Neural progenitor cell (in vitro differentiated cells): ENCODE data around the gene FAM83F. TPM values are rescaled to one million over a fixed set of nuclear protein-coding genes. Genes with fewer than 3 reads are reported as not detected.

Experiments used
- DNase-seq: peaks from one replicate; pipeline ENCODE4 v3.0.0-alpha.2; 2016; ENCODE audit warnings: low spot score
- H2AFZ ChIP-seq: fragments of 200-600 bp; sonication (generic); replicated peaks from 2 replicates; pipeline ENCODE4 v1.6.1; 2016; ENCODE audit warnings: antibody characterized with exemption
- H3F3A ChIP-seq: fragments of 200-600 bp; sonication (generic); 2 replicates; pipeline ENCODE4 v1.6.1; 2016; ENCODE audit warnings: antibody characterized with exemption, low read depth
- H3K27ac ChIP-seq: fragments of 200-600 bp; sonication (generic); 2 replicates; pipeline ENCODE4 v1.5.1; 2016; ENCODE audit warnings: mild to moderate bottlenecking
- H3K27me3 ChIP-seq: fragments of 200-600 bp; sonication (generic); 2 replicates; pipeline ENCODE4 v1.6.1; 2016; ENCODE audit warnings: mild to moderate bottlenecking, moderate library complexity
- H3K36me3 ChIP-seq: fragments of 200-600 bp; sonication (generic); 2 replicates; pipeline ENCODE4 v1.5.1; 2016
- H3K4me1 ChIP-seq: fragments of 200-600 bp; sonication (generic); 2 replicates; pipeline ENCODE4 v1.6.1; 2016; ENCODE audit warnings: mixed run types
- H3K4me2 ChIP-seq: fragments of 200-600 bp; sonication (generic); 2 replicates; pipeline ENCODE4 v1.6.1; 2016
- H3K4me3 ChIP-seq: fragments of 200-600 bp; sonication (generic); 2 replicates; pipeline ENCODE4 v1.5.1; 2016
- H3K79me2 ChIP-seq: fragments of 200-600 bp; sonication (generic); 2 replicates; pipeline ENCODE4 v1.6.1; 2016; ENCODE audit warnings: low read depth
- H3K9ac ChIP-seq: fragments of 200-600 bp; sonication (generic); 2 replicates; pipeline ENCODE4 v1.6.1; 2016
- H3K9me3 ChIP-seq: fragments of 200-600 bp; sonication (generic); 2 replicates; pipeline ENCODE4 v1.5.1; 2016; ENCODE audit warnings: low read depth
- H4K20me1 ChIP-seq: fragments of 200-600 bp; sonication (generic); 2 replicates; pipeline ENCODE4 v1.6.1; 2016; ENCODE audit warnings: low read depth
- H3K27ac Mint-ChIP-seq: 3 replicates; pipeline ENCODE4 v1.8.0; 2021; ENCODE audit warnings: mixed read lengths
- H3K27me3 Mint-ChIP-seq: 2 replicates; pipeline ENCODE4 v1.8.0; 2022; ENCODE audit warnings: low read depth, mild to moderate bottlenecking, inconsistent platforms, moderate library complexity, mixed read lengths; ENCODE audit not compliant: insufficient read depth
- H3K36me3 Mint-ChIP-seq: 3 replicates; pipeline ENCODE4 v1.8.0; 2021; ENCODE audit warnings: mixed read lengths
- H3K4me1 Mint-ChIP-seq: 3 replicates; pipeline ENCODE4 v1.8.0; 2021; ENCODE audit warnings: mixed read lengths
- H3K4me3 Mint-ChIP-seq: 3 replicates; pipeline ENCODE4 v1.8.0; 2021; ENCODE audit warnings: mild to moderate bottlenecking, moderate library complexity, mixed read lengths
- H3K9me3 Mint-ChIP-seq: 3 replicates; pipeline ENCODE4 v1.8.0; 2020; ENCODE audit warnings: mixed read lengths
- EZH2 ChIP-seq: fragments of 200-600 bp; sonication (generic); IDR thresholded peaks from 2 replicates; pipeline ENCODE4 v1.6.1; 2017; ENCODE audit warnings: antibody characterized with exemption, mild to moderate bottlenecking, moderate library complexity
- EZH2phosphoT487 ChIP-seq: fragments of 200-600 bp; sonication (generic); IDR thresholded peaks from 2 replicates; pipeline ENCODE4 v1.6.1; 2017; ENCODE audit warnings: antibody characterized with exemption
- total RNA-seq: library from RNA; depleted of rRNA; stranded (reverse); fragments of >200 nt; gene quantifications from 2 replicates; pipeline ENCODE4 v1.2.3, GENCODE V29; 2015; ENCODE audit warnings: low replicate concordance
- TF ChIP-seq, protein P1 (sequence below): fragments of 200-600 bp; sonication (generic); IDR thresholded peaks from 2 replicates; pipeline ENCODE4 v1.5.1; 2017; ENCODE audit warnings: antibody characterized with exemption, mild to moderate bottlenecking

Gene FAM83F
- total RNA-seq, 1 donor from 2014 or later, result 0.09 TPM

DNA sequence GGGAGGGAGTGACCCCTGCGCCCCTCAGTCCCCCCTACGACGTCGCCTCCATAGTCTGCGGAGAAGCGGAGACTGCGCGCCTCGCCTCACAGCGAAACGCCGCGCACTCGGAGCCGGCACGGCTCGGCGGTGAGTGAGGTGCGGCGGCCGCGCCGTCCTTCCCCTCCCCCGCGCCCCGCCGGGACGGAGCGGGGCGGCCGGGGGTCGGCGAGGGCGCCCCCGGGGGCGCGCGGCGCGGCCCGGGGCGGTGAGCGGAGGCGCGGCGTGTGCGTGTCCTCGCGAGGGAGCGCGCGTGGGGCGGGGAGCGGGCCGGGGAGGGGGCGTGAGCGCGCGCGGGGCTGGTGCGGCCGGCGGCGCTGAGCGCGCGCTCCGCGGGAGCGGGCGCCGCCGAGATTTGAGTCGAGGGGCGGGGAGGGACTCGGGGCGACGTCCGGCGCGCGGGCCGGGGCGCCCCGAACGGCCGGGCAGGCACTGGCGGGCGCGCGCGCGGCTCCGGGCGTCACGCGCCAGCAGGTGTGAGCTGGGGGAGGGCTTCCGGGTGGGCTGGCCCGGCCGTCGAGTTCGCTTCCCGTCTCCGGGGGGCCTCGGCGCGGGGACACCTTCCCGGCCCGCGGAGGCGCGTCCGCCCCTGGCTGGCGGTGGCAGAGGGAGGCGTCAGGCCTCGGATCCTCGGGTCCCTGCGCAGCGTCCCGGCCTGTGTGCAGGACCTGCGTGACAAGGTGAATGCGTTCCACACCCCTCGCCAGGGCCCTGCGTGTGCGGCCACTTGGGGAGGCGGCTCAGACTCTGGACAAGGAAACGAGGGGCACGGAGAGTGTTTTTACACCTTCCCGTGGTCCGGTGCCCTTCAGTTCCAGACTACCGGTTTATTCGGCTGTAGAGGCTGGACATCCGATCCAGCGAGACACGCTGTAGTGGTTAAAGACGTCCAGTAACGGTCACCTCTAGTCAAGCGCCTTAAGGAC is 50.4 kb downstream of the FAM83F start:
- H2AFZ ChIP-seq, result peak overlapping the region; percentile 89
- H3K4me1 ChIP-seq, result peaks cover 7% of the 10 kb centered on the region
- peak overlapping the region; percentile 79 for H3K4me3 ChIP-seq
- H3F3A ChIP-seq, result peaks cover 13% of the 10 kb centered on the region
- H3K4me3 Mint-ChIP-seq, result peak overlapping the region; percentile 97
- H3K36me3 ChIP-seq, result no peaks in the 10 kb centered on the region
- peak overlapping the region; percentile 86 for H3K9ac ChIP-seq
- TF ChIP-seq EZH2phosphoT487 (no peak), EZH2 (no peak)
- TF ChIP-seq, protein P1, sequence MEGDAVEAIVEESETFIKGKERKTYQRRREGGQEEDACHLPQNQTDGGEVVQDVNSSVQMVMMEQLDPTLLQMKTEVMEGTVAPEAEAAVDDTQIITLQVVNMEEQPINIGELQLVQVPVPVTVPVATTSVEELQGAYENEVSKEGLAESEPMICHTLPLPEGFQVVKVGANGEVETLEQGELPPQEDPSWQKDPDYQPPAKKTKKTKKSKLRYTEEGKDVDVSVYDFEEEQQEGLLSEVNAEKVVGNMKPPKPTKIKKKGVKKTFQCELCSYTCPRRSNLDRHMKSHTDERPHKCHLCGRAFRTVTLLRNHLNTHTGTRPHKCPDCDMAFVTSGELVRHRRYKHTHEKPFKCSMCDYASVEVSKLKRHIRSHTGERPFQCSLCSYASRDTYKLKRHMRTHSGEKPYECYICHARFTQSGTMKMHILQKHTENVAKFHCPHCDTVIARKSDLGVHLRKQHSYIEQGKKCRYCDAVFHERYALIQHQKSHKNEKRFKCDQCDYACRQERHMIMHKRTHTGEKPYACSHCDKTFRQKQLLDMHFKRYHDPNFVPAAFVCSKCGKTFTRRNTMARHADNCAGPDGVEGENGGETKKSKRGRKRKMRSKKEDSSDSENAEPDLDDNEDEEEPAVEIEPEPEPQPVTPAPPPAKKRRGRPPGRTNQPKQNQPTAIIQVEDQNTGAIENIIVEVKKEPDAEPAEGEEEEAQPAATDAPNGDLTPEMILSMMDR, result no peak
- no peaks in the 10 kb centered on the region for H3K9me3 Mint-ChIP-seq
- peak overlapping the region; percentile 96 for H3K27ac Mint-ChIP-seq
- peak overlapping the region; percentile 89 for H3K27ac ChIP-seq
- H3K4me2 ChIP-seq, result peak overlapping the region; percentile 92
- peaks cover 11% of the 10 kb centered on the region for H3K27me3 Mint-ChIP-seq
- H3K9me3 ChIP-seq, result no peaks in the 10 kb centered on the region
- H4K20me1 ChIP-seq, result peaks cover 49% of the 10 kb centered on the region
- H3K4me1 Mint-ChIP-seq, result peaks cover 16% of the 10 kb centered on the region
- DNase-seq, result peak; percentile 86
- peaks cover 29% of the 10 kb centered on the region for H3K27me3 ChIP-seq
- H3K36me3 Mint-ChIP-seq, result no peaks in the 10 kb centered on the region
- peaks cover 49% of the 10 kb centered on the region for H3K79me2 ChIP-seq

DNA sequence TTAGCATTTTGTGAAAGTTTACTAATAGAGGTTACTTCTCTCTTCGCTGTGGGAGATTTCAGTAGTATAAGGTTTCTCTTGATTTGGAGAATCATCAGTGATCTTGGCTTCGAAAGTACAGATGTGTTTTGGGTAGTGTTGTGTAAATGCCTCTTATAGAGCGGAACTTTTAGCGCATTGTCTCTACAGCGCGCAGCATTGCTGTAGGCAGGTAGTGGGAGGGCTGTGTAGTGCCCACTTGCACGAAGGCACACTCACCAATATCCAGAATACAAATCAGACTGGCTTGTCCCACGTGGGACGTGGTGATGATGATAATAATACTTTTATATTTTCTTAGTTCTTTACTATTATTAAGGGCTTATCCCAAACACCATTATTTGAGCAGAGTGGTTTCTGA is 51.4 kb downstream of the FAM83F start:
- Histone ChIP-seq H3K4me2 (peak overlapping the region; percentile 92), H3F3A (peaks cover 13% of the 10 kb centered on the region), H3K27ac (no peak overlapping the region), H3K4me3 (peak overlapping the region; percentile 79), H2AFZ (no peak overlapping the region), H3K79me2 (peaks cover 59% of the 10 kb centered on the region), H4K20me1 (peaks cover 58% of the 10 kb centered on the region), H3K9me3 (no peaks in the 10 kb centered on the region), H3K9ac (peak overlapping the region; percentile 86), H3K4me1 (peaks cover 10% of the 10 kb centered on the region), H3K36me3 (no peaks in the 10 kb centered on the region), H3K27me3 (peaks cover 19% of the 10 kb centered on the region)
- no peak for TF ChIP-seq EZH2
- TF ChIP-seq, protein P1, result no peak
- no peak for TF ChIP-seq EZH2phosphoT487
- H3K27me3 Mint-ChIP-seq, result peaks cover 11% of the 10 kb centered on the region
- H3K9me3 Mint-ChIP-seq, result no peaks in the 10 kb centered on the region
- H3K4me1 Mint-ChIP-seq, result peaks cover 17% of the 10 kb centered on the region
- no peak overlapping the region for H3K27ac Mint-ChIP-seq
- peak overlapping the region; percentile 89 for H3K4me3 Mint-ChIP-seq
- no peak for DNase-seq
- H3K36me3 Mint-ChIP-seq, result no peaks in the 10 kb centered on the region

DNA sequence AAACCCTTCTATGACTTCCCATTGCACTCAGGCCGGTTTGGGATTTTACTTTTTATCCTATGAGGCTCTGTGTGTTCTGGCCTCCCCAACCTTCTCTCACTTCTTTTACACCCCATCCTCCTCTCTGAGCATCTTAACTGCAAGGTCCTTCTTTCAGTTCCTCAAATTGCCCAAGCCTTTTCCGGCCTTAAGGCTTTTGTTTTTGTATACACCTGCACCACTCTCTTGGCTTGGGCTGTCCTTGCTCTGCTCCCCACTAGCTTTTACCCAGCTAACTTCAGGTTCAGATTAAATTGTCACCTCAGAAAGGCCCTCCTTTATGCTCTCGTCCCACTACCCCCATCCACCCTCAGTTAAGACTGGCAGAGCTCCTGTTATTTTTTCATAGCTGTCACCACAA is 55.5 kb downstream of the FAM83F start:
- Histone ChIP-seq H4K20me1 (peaks cover 100% of the 10 kb centered on the region), H2AFZ (no peak overlapping the region), H3K79me2 (peaks cover 95% of the 10 kb centered on the region), H3K9ac (no peak overlapping the region), H3K27ac (no peak overlapping the region), H3K4me1 (peaks cover 16% of the 10 kb centered on the region), H3K4me3 (no peak overlapping the region), H3K4me2 (no peak overlapping the region), H3K27me3 (no peaks in the 10 kb centered on the region), H3K9me3 (no peaks in the 10 kb centered on the region), H3K36me3 (no peaks in the 10 kb centered on the region), H3F3A (peaks cover 9% of the 10 kb centered on the region)
- H3K4me1 Mint-ChIP-seq, result peaks cover 16% of the 10 kb centered on the region
- H3K27me3 Mint-ChIP-seq, result peaks cover 11% of the 10 kb centered on the region
- H3K36me3 Mint-ChIP-seq, result no peaks in the 10 kb centered on the region
- H3K9me3 Mint-ChIP-seq, result no peaks in the 10 kb centered on the region
- no peak overlapping the region for H3K27ac Mint-ChIP-seq
- no peak overlapping the region for H3K4me3 Mint-ChIP-seq
- DNase-seq, result no peak
- no peak for TF ChIP-seq EZH2phosphoT487

DNA sequence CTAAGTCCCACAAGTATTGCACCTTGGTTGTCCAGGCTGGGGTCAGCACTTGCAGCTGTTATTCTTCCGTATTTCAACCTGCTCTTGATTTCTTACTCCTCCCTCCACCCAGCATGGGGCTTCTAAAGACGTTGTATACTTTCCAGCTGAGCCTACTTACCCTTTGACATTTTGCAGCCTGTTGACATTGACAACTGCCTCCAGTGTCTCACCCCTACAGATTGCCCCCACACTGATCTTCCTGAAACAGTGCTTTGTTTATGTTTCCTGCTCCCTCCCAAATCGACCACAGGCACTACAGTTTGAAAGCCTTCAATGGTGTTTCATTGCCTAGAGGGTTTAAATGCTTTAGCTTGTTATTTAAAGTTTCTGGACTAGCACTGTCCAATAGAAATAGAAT is 56.6 kb downstream of the FAM83F start:
- Histone ChIP-seq H3K36me3 (no peaks in the 10 kb centered on the region), H3K4me2 (no peak overlapping the region), H3F3A (peaks cover 8% of the 10 kb centered on the region), H3K9me3 (no peaks in the 10 kb centered on the region), H3K9ac (no peak overlapping the region), H3K27ac (no peak overlapping the region), H3K4me3 (no peak overlapping the region), H3K27me3 (no peaks in the 10 kb centered on the region), H3K79me2 (peaks cover 87% of the 10 kb centered on the region), H3K4me1 (peaks cover 11% of the 10 kb centered on the region), H4K20me1 (peaks cover 100% of the 10 kb centered on the region), H2AFZ (no peak overlapping the region)
- H3K27me3 Mint-ChIP-seq, result peaks cover 6% of the 10 kb centered on the region
- no peak overlapping the region for H3K4me3 Mint-ChIP-seq
- peaks cover 9% of the 10 kb centered on the region for H3K4me1 Mint-ChIP-seq
- no peak overlapping the region for H3K27ac Mint-ChIP-seq
- DNase-seq, result no peak
- TF ChIP-seq EZH2phosphoT487, result no peak
- TF ChIP-seq EZH2, result no peak
- TF ChIP-seq, protein P1, result no peak
- no peaks in the 10 kb centered on the region for H3K36me3 Mint-ChIP-seq
- H3K9me3 Mint-ChIP-seq, result no peaks in the 10 kb centered on the region
